ENCODE measurements around the gene ING1. TPM values are rescaled to one million over a fixed set of nuclear protein-coding genes. Genes with fewer than 3 reads are reported as not detected.

ING1 gene, protein sequence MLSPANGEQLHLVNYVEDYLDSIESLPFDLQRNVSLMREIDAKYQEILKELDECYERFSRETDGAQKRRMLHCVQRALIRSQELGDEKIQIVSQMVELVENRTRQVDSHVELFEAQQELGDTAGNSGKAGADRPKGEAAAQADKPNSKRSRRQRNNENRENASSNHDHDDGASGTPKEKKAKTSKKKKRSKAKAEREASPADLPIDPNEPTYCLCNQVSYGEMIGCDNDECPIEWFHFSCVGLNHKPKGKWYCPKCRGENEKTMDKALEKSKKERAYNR
- 11.7 and 14.3 TPM in 2 replicates for total RNA-seq

GRCh38 chr13:110713642-110713952, at the start of gene ING1:
Gene ING1, plus strand, starts transcription at chr13:110713700. Its CDS starts 450 bp downstream, at chr13:110714150.

DNA sequence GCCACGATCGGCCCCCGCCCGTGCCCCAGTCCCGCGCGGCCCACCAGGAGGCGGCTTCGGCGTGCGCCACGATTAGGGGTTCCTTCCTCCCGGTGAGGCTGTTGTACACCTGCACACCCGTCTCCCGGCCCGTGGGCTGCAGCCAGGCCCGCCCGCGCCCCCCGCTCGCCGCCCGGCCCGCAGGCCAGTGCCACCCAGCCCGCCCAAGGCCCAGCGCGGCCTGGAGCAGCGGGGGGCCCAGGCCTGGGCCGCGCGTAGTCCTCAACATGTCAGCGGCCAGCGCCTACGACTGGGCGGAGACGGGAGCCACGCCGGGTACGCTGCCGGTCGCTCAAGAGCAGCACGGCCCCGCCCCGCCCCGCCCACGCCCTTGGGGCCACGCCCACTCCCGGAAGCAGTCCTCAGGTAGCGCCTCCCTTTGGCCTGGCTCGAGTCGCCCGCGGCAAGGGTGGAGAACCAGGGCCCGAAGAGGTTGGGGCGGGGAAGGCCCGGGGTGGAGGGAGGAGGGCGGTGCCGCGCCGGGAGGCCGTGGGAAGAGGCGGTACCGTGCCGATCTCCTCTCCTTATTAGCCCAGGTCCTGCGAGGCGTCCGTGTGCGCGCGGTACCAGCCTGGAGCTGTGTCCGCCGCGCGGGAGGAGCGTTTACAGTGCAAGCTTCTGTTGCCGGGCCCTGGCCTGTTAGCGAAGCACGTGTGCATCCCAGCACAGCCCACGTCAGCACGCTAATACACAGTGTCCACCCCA, 7.5 kb upstream of the ING1 start, which contains the start of gene CARS2:
TSS of gene CARS2 (minus strand) at position 291 of the 744 bp plus-strand sequence. CDS start at position 268, 23 bp downstream.

Other genes starting within 250 kb of the ING1 start
- gene RAB20, start 152.0 kb upstream of the ING1 start, total RNA-seq, result 14.8 and 15.6 TPM in 2 replicates
- 25.7 and 26.1 TPM in 2 replicates for gene NAXD, start 98.2 kb upstream of the ING1 start, total RNA-seq
- gene CARS2, start 7.6 kb upstream of the ING1 start, total RNA-seq, result 54.9 and 74.8 TPM in 2 replicates
- gene ANKRD10, start 201.4 kb downstream of the ING1 start, total RNA-seq, result 79.1 and 83.6 TPM in 2 replicates

All from smooth muscle cell of the pulmonary artery (primary cell).